Uterus (tissue), 2 donors: ENCODE measurements around the gene DMPK.

Source experiments
- POLR2A ChIP-seq, 2 donors: fragments of 450-650 bp; IDR thresholded peaks; one replicate each; pipeline ENCODE4 v1.6.1; 2016; ENCODE audit warnings: antibody characterized with exemption in 2 of 2, mild to moderate bottlenecking in 1 of 2, moderate library complexity in 1 of 2
- TF ChIP-seq, protein P1 (sequence below), 4 experiments: fragments of 200-600 bp in 2 of 4; fragments of 450-650 bp in 2 of 4; sonication (generic) in 2 of 4; IDR thresholded peaks; one replicate each; pipeline ENCODE4 v1.5.1; 2016 to 2019; ENCODE audit warnings: antibody characterized with exemption in 4 of 4, mild to moderate bottlenecking in 2 of 4, moderate library complexity in 1 of 4

DNA sequence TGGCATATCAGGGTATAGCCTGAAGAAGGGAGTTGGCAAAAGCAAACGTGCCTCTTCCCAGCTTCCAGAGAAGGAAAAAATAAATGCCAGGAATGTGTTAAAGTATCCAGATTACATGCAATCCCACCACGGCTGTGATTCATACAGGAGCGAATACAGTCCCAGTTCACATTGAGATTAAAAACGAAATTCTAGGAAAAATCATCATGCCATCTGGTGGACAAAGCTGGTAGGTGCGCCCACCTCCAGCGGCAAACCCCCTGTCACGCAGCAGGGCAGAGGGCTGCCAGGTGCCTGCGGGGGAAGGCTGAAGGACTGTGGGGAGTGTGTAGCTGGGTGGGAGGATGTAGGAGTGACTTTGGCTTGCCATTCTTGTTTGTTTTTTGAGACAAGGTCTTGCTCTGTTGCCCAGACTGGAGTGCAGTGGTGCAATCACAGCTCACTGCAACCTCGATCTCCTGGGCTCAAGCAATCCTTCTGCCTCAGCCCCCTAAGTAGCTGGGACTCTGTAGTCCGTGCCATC is 16.8 kb upstream of the DMPK start:
- TF ChIP-seq, protein P1, sequence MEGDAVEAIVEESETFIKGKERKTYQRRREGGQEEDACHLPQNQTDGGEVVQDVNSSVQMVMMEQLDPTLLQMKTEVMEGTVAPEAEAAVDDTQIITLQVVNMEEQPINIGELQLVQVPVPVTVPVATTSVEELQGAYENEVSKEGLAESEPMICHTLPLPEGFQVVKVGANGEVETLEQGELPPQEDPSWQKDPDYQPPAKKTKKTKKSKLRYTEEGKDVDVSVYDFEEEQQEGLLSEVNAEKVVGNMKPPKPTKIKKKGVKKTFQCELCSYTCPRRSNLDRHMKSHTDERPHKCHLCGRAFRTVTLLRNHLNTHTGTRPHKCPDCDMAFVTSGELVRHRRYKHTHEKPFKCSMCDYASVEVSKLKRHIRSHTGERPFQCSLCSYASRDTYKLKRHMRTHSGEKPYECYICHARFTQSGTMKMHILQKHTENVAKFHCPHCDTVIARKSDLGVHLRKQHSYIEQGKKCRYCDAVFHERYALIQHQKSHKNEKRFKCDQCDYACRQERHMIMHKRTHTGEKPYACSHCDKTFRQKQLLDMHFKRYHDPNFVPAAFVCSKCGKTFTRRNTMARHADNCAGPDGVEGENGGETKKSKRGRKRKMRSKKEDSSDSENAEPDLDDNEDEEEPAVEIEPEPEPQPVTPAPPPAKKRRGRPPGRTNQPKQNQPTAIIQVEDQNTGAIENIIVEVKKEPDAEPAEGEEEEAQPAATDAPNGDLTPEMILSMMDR (IDR thresholded peaks at IDR 0.05): peak; percentile 89 to 97 (median 92)
- no peak for TF ChIP-seq POLR2A (IDR thresholded peaks at IDR 0.05)
